ENCODE measurements around the gene RIMS4. TPM values are rescaled to one million over a fixed set of nuclear protein-coding genes. Genes with fewer than 3 reads are reported as not detected.

Gene RIMS4
- total RNA-seq, 2 experiments from 2014 or later, result not detected

GRCh38 chr20:44715499-44716308, 94.6 kb downstream of the RIMS4 start:
- Mint-ChIP-seq H3K36me3 (ENCODE audit: low read depth) (no peaks in the 10 kb centered on the region), H3K27me3 (no peaks in the 10 kb centered on the region), H3K4me3 (no peak overlapping the region), H3K27ac (no peak overlapping the region), H3K9me3 (ENCODE audit: low read depth) (no peaks in the 10 kb centered on the region), H3K4me1 (no peaks in the 10 kb centered on the region)
- ChIA-PET CTCF (interaction anchor here (1.4 kb wide), 1 partner anchor 32 kb away, joined by 3 read pairs; no protein-coding TSS in a partner anchor), POLR2A (interaction anchor here (0.6 kb wide), 1 partner anchor 115 kb away, joined by 3 read pairs; no protein-coding TSS in a partner anchor)
- DNase-seq (no peak), ATAC-seq (no peak)
- intact Hi-C loops (cut with DNase I, micrococcal nuclease), result no loop called here

- ATAC-seq (no peak), DNase-seq (no peak)
- Mint-ChIP-seq H3K27me3 (no peaks in the 10 kb centered on the region), H3K9me3 (ENCODE audit: low read depth) (no peaks in the 10 kb centered on the region), H3K36me3 (ENCODE audit: low read depth) (no peaks in the 10 kb centered on the region), H3K4me1 (no peaks in the 10 kb centered on the region), H3K4me3 (no peak within 1 kb of the TSS), H3K27ac (no peak within 1 kb of the TSS)
- intact Hi-C loops (cut with DNase I, micrococcal nuclease), result no loop called here
- ChIA-PET CTCF (no interaction called here), POLR2A (interaction anchor here (0.7 kb wide), 1 partner anchor 1236 kb away, joined by 5 read pairs; no protein-coding TSS in a partner anchor)
These were observed 95.4 kb downstream of the RIMS4 start, which contains the start of gene CCN5 for GRCh38 chr20:44714701-44715498. CCN5 (plus strand) TSS chr20:44715369; CDS start chr20:44715391, 22 bp downstream.

GRCh38 chr20:44714102-44714700, 96.1 kb downstream of the RIMS4 start:
- intact Hi-C loops (cut with DNase I, micrococcal nuclease), result no loop called here
- POLR2A ChIA-PET, result interaction anchor here (0.7 kb wide), 1 partner anchor 1236 kb away, joined by 5 read pairs; no protein-coding TSS in a partner anchor
- Mint-ChIP-seq H3K27me3 (no peaks in the 10 kb centered on the region), H3K36me3 (ENCODE audit: low read depth) (no peaks in the 10 kb centered on the region), H3K27ac (no peak overlapping the region), H3K4me3 (no peak overlapping the region), H3K9me3 (ENCODE audit: low read depth) (no peaks in the 10 kb centered on the region), H3K4me1 (no peaks in the 10 kb centered on the region)
- DNase-seq (no peak), ATAC-seq (no peak)
- CTCF ChIA-PET, result no interaction called here

- Mint-ChIP-seq H3K36me3 (ENCODE audit: low read depth) (no peaks in the 10 kb centered on the region), H3K27ac (no peak overlapping the region), H3K9me3 (ENCODE audit: low read depth) (no peaks in the 10 kb centered on the region), H3K4me3 (no peak overlapping the region), H3K27me3 (no peaks in the 10 kb centered on the region), H3K4me1 (no peaks in the 10 kb centered on the region)
- ChIA-PET CTCF (interaction anchor here (0.5 to 0.6 kb wide), 2 partner anchors 15 to 62 kb away, joined by 3 read pairs; no protein-coding TSS in a partner anchor), POLR2A (no interaction called here)
- no peak for ATAC-seq
- intact Hi-C loops (cut with DNase I, micrococcal nuclease), result no loop called here
- DNase-seq, result no peak
These were observed 99.1 kb downstream of the RIMS4 start for GRCh38 chr20:44711237-44711636.

- H3K36me3 Mint-ChIP-seq (ENCODE audit: low read depth), result no peaks in the 10 kb centered on the region
- no peaks in the 10 kb centered on the region for H3K4me1 Mint-ChIP-seq
- no peak overlapping the region for H3K4me3 Mint-ChIP-seq
- ChIA-PET CTCF (interaction anchor here (1.0 kb wide), 1 partner anchor 27 kb away, joined by 3 read pairs; no protein-coding TSS in a partner anchor), POLR2A (no interaction called here)
- intact Hi-C loops (cut with DNase I, micrococcal nuclease), result no loop called here
- ATAC-seq (no peak), DNase-seq (no peak)
- H3K27ac Mint-ChIP-seq, result no peak overlapping the region
- peaks cover 2% of the 10 kb centered on the region for H3K27me3 Mint-ChIP-seq
- H3K9me3 Mint-ChIP-seq (ENCODE audit: low read depth), result no peaks in the 10 kb centered on the region
These were observed 100.5 kb downstream of the RIMS4 start for GRCh38 chr20:44709797-44710196.

- intact Hi-C loops (cut with DNase I, micrococcal nuclease), result no loop called here
- DNase-seq (no peak), ATAC-seq (no peak)
- Mint-ChIP-seq H3K9me3 (ENCODE audit: low read depth) (no peaks in the 10 kb centered on the region), H3K27me3 (peaks cover 2% of the 10 kb centered on the region), H3K27ac (no peak overlapping the region), H3K36me3 (ENCODE audit: low read depth) (no peaks in the 10 kb centered on the region), H3K4me3 (no peak overlapping the region), H3K4me1 (no peaks in the 10 kb centered on the region)
- POLR2A ChIA-PET, result no interaction called here
- CTCF ChIA-PET, result interaction anchor here (1.0 kb wide), 1 partner anchor 26 kb away, joined by 3 read pairs; no protein-coding TSS in a partner anchor
These were observed 101.0 kb downstream of the RIMS4 start for GRCh38 chr20:44709380-44709779.

- ChIA-PET POLR2A (no interaction called here), CTCF (interaction anchor here (0.7 to 1.0 kb wide), 4 partner anchors 24 to 139 kb away, joined by 3 to 6 read pairs (median 3); no protein-coding TSS in a partner anchor)
- H3K27ac Mint-ChIP-seq, result no peak overlapping the region
- H3K4me3 Mint-ChIP-seq, result no peak overlapping the region
- intact Hi-C loops (cut with DNase I, micrococcal nuclease), result no loop called here
- ATAC-seq, result no peak
- H3K36me3 Mint-ChIP-seq (ENCODE audit: low read depth), result no peaks in the 10 kb centered on the region
- DNase-seq, result no peak
- peaks cover 2% of the 10 kb centered on the region for H3K27me3 Mint-ChIP-seq
- no peaks in the 10 kb centered on the region for H3K4me1 Mint-ChIP-seq
- H3K9me3 Mint-ChIP-seq (ENCODE audit: low read depth), result no peaks in the 10 kb centered on the region
These were observed 103.2 kb downstream of the RIMS4 start for GRCh38 chr20:44707018-44707579.

- POLR2A ChIA-PET, result no interaction called here
- no peaks in the 10 kb centered on the region for H3K36me3 Mint-ChIP-seq (ENCODE audit: low read depth)
- no peaks in the 10 kb centered on the region for H3K4me1 Mint-ChIP-seq
- H3K9me3 Mint-ChIP-seq (ENCODE audit: low read depth), result no peaks in the 10 kb centered on the region
- DNase-seq (no peak), ATAC-seq (no peak)
- H3K4me3 Mint-ChIP-seq, result no peak overlapping the region
- intact Hi-C loops (cut with DNase I, micrococcal nuclease), result no loop called here
- H3K27ac Mint-ChIP-seq, result no peak overlapping the region
- CTCF ChIA-PET, result interaction anchor here (0.7 to 1.0 kb wide), 3 partner anchors 23 to 28 kb away, joined by 3 to 6 read pairs (median 3); no protein-coding TSS in a partner anchor
- peaks cover 2% of the 10 kb centered on the region for H3K27me3 Mint-ChIP-seq
These were observed 103.9 kb downstream of the RIMS4 start for GRCh38 chr20:44706301-44707017.

GRCh38 chr20:44705364-44706094, 104.8 kb downstream of the RIMS4 start:
- Mint-ChIP-seq H3K27me3 (peaks cover 2% of the 10 kb centered on the region), H3K27ac (no peak overlapping the region), H3K9me3 (ENCODE audit: low read depth) (no peaks in the 10 kb centered on the region), H3K4me3 (no peak overlapping the region), H3K36me3 (ENCODE audit: low read depth) (no peaks in the 10 kb centered on the region), H3K4me1 (no peaks in the 10 kb centered on the region)
- CTCF ChIA-PET, result no interaction called here
- POLR2A ChIA-PET, result no interaction called here
- DNase-seq, result no peak
- no peak for ATAC-seq
- intact Hi-C loops (cut with DNase I, micrococcal nuclease), result no loop called here

- Mint-ChIP-seq H3K4me1 (no peaks in the 10 kb centered on the region), H3K9me3 (ENCODE audit: low read depth) (no peaks in the 10 kb centered on the region), H3K27ac (no peak overlapping the region), H3K27me3 (peaks cover 2% of the 10 kb centered on the region), H3K36me3 (ENCODE audit: low read depth) (no peaks in the 10 kb centered on the region), H3K4me3 (no peak overlapping the region)
- no peak for DNase-seq
- POLR2A ChIA-PET, result no interaction called here
- intact Hi-C loops (cut with DNase I, micrococcal nuclease), result no loop called here
- CTCF ChIA-PET, result no interaction called here
- ATAC-seq, result no peak
These were observed 105.8 kb downstream of the RIMS4 start for GRCh38 chr20:44704551-44704971.
